DND-41 (cell line): Measurements from ENCODE around the gene GNAZ.

Experiments
- EZH2 ChIP-seq: IDR thresholded peaks from 3 replicates; pipeline ENCODE4 v1.6.1; 2012; ENCODE audit warnings: borderline replicate concordance, low read depth, mild to moderate bottlenecking, moderate library complexity, low read length, inconsistent platforms; ENCODE audit not compliant: severe bottlenecking
- TF ChIP-seq, protein P1 (sequence below): IDR thresholded peaks from 2 replicates; pipeline ENCODE4 v1.5.1; 2012; ENCODE audit warnings: borderline replicate concordance, low read length, moderate library complexity, mild to moderate bottlenecking; ENCODE audit not compliant: poor library complexity, severe bottlenecking; ENCODE audit errors: extremely low read depth

DNA sequence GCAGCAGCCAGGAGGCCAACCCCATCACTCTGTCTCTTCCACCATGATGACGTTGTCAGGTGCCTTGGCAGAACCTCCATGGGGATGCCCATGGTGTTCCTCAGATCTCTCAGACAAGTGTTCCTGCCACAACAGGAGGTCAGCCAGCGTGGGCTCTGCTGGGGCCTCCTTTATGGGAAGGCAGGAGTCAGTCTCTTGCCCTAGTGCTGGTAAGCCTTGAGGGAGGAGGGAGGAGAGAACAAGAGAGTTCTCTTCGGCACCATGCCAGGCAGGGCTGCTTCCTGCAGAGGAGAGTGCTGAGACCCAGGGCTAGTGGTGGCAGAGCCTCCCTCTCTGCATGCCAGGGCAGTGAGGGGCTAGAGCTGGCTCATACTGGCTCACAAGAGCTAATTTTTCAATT, 32.5 kb downstream of the GNAZ start:
- TF ChIP-seq, protein P1, sequence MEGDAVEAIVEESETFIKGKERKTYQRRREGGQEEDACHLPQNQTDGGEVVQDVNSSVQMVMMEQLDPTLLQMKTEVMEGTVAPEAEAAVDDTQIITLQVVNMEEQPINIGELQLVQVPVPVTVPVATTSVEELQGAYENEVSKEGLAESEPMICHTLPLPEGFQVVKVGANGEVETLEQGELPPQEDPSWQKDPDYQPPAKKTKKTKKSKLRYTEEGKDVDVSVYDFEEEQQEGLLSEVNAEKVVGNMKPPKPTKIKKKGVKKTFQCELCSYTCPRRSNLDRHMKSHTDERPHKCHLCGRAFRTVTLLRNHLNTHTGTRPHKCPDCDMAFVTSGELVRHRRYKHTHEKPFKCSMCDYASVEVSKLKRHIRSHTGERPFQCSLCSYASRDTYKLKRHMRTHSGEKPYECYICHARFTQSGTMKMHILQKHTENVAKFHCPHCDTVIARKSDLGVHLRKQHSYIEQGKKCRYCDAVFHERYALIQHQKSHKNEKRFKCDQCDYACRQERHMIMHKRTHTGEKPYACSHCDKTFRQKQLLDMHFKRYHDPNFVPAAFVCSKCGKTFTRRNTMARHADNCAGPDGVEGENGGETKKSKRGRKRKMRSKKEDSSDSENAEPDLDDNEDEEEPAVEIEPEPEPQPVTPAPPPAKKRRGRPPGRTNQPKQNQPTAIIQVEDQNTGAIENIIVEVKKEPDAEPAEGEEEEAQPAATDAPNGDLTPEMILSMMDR: no peak
- TF ChIP-seq EZH2: no peak
